Hepatocyte (in vitro differentiated cells): ENCODE results near the gene SNX24.

Experiments
- CTCF ChIP-seq: fragments of 200-600 bp; sonication (generic); IDR thresholded peaks from 2 replicates; pipeline ENCODE4 v1.5.1; 2016; ENCODE audit warnings: antibody characterized with exemption, mild to moderate bottlenecking; ENCODE audit not compliant: poor library complexity
- EZH2 ChIP-seq: fragments of 200-600 bp; sonication (generic); IDR thresholded peaks from 2 replicates; pipeline ENCODE4 v1.6.1; 2016; ENCODE audit warnings: antibody characterized with exemption, mild to moderate bottlenecking, borderline replicate concordance
- EZH2phosphoT487 ChIP-seq: fragments of 200-600 bp; sonication (generic); IDR thresholded peaks from one replicate; pipeline ENCODE4 v1.6.1; 2018; ENCODE audit warnings: antibody characterized with exemption, mild to moderate bottlenecking, low read depth, moderate library complexity; ENCODE audit not compliant: unreplicated experiment, severe bottlenecking

GRCh38 chr5:122941737-122942136, 96.3 kb downstream of the SNX24 start:
- TF ChIP-seq CTCF (no peak), EZH2 (no peak), EZH2phosphoT487 (no peak)
